GM12875 (cell line): Measurements from ENCODE around the gene RRN3.
"Not testable (repeated sequence)": the region's sequence is repeated elsewhere in the genome, so short reads cannot be mapped to it uniquely, and the experiment has no call there.

Experiments used
- H3K4me3 ChIP-seq: one replicate; pipeline ENCODE4 v1.5.1; 2011; ENCODE audit warnings: low read depth, low read length, control low read depth
- TF ChIP-seq, protein P1 (sequence below): IDR thresholded peaks from 2 replicates; pipeline ENCODE4 v1.5.1; 2011; ENCODE audit warnings: low read depth, mild to moderate bottlenecking, control low read depth, inconsistent platforms, low read length, moderate library complexity, borderline replicate concordance; ENCODE audit not compliant: insufficient read depth

The RRN3 gene

DNA sequence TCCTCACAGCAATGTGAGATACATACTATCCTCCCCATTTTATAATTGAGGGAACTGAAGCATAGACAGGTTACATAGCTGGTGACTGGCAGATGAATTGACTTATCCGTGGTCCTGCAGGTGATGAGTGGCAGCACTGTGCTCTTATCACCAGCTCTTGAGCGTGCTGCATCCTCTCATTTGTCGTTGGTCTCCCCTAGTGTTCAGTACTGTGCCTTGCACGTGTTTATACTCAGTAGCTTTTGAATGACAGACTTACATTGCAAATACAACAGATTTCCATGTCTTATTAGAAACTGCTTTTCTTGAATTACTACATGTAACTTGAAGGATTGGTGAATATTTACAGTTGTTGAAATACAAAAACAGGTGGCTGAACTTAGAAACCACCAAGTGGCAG lies 71.9 kb downstream of the RRN3 start:
- H3K4me3 ChIP-seq: not testable (repeated sequence)
- TF ChIP-seq, protein P1, sequence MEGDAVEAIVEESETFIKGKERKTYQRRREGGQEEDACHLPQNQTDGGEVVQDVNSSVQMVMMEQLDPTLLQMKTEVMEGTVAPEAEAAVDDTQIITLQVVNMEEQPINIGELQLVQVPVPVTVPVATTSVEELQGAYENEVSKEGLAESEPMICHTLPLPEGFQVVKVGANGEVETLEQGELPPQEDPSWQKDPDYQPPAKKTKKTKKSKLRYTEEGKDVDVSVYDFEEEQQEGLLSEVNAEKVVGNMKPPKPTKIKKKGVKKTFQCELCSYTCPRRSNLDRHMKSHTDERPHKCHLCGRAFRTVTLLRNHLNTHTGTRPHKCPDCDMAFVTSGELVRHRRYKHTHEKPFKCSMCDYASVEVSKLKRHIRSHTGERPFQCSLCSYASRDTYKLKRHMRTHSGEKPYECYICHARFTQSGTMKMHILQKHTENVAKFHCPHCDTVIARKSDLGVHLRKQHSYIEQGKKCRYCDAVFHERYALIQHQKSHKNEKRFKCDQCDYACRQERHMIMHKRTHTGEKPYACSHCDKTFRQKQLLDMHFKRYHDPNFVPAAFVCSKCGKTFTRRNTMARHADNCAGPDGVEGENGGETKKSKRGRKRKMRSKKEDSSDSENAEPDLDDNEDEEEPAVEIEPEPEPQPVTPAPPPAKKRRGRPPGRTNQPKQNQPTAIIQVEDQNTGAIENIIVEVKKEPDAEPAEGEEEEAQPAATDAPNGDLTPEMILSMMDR: peak; percentile 46; the same call in 1 of the 2 replicates

DNA sequence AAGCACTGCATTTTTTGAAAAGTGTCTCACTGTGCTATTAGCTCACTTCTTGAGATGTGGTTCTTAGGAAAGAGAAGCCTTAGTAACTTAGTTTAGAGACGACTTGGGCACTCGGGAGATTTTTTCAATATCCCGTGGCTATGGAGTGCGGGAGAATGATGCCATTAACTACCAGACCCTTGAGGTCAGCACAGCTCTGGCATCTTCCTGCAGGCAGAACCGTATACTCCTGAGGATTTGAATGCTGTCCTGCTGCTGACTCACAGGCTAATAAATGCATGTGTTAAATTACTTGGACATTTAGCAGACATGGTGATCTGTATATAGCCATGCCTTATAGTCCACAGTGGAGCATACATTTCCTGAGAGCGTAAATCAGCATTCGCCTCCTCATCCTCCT lies 72.6 kb downstream of the RRN3 start:
- not testable (repeated sequence) for H3K4me3 ChIP-seq

DNA sequence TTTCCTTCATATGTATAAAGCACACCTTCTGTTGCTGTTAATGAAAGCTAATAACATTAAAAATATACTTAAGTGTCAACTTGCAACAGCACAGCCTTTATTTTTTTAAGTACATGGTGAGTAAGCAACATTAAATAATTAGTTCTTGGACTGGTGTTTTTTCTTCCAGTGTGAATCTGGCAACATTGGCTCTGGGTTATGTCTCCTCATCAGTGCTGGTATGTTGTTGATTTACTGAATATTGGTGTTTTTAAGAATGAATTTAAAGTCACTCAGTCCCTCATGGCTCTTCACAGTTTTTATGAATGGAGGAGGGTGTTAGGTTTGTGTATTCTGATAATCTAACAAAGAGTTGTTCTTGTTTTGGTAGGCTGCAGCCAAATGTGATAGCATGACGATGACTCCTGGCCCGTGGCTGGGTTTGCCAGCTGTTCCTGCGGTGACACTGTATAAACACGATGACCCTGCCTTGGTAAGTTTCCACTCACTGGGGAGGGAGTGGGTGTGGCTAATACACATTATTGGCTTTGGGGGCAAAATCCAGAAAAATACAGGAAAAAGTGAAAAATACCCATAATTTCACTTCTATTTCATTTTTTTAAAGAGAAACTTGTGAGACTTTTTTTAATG lies 77.0 kb downstream of the RRN3 start:
- H3K4me3 ChIP-seq: not testable (repeated sequence)

DNA sequence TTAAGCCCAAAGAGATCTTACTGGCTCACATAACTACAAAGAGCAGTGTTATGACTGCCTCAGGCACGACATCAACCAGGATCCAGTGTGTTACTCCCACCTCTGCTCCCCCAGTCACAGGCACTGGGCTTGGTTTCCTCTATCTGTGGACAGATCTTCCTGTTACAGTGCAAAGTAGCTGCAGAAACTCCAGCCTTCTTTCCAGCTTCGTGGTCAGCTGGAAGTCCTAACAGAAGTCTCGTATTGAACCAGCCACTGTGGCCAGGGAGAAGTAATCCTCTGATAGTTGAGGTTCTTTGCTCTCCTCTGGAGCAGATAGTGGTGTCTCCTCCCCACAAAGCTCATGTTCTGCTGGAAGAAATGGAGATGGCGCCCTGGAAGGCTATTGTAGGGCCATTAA lies 77.7 kb downstream of the RRN3 start:
- H3K4me3 ChIP-seq: not testable (repeated sequence)

DNA sequence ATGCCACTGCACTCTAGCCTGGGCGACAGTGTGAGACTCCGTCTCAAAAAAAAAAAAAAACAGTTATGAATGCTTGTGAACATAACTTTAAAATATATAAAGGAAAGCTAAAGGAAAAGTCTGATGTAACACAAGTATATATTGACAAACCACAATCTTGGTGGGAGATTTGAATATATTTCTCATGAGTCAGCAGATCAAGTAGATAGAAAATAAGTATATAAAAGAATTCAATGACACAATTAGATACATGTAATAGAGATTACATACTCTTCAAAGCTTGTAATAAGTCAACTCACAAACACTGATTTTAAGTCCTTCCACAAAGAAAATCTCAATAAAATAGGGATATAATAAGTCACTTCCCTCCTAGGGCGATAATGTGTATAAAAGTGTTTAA lies 78.4 kb downstream of the RRN3 start:
- not testable (repeated sequence) for H3K4me3 ChIP-seq

DNA sequence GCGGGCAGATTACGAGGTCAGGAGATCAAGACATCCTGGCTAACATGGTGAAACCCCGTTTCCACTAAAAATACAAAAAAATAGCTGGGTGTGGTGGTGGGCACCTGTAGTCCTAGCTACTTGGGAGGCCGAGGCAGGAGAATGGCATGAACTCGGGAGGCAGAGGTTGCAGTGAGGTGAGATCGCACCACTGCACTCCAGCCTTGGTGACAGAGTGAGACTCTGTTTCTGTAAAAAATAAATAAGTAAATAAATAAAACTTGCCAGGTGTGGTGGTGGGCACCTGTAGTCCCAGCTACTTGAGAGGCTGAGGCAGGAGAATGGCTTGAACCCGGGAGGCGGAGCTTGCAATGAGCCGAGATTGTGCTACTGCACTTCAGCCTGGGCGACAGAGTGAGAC lies 81.1 kb downstream of the RRN3 start:
- H3K4me3 ChIP-seq: not testable (repeated sequence)
